SK-N-SH treated with all-trans-retinoic acid at 6 μM for 48 hours (cell line): ENCODE results near the gene SMAP1.

Experiments
- ATAC-seq: fragments of 200-7000 bp; cut with Tn5 transposase; 3 replicates; pipeline ENCODE4 v1.9.1; 2020; ENCODE audit warnings: mild to moderate bottlenecking, moderate library complexity
- BACH2 ChIP-seq: fragments of 250-450 bp; sonication (Bioruptor Pico); IDR thresholded peaks from 2 replicates; pipeline ENCODE4 v1.9.0; 2021; ENCODE audit warnings: mild to moderate bottlenecking, borderline replicate concordance
- ESRRG ChIP-seq: fragments of 250-450 bp; sonication (Bioruptor Pico); IDR thresholded peaks from 2 replicates; pipeline ENCODE4 v1.6.1; 2021; ENCODE audit warnings: mild to moderate bottlenecking
- GLIS3 ChIP-seq: fragments of 250-450 bp; sonication (Bioruptor Pico); IDR thresholded peaks from 2 replicates; pipeline ENCODE4 v1.5.0; 2020; ENCODE audit warnings: mild to moderate bottlenecking, moderate library complexity
- ISL1 ChIP-seq: fragments of 250-450 bp; sonication (Bioruptor Pico); IDR thresholded peaks from 2 replicates; pipeline ENCODE4 v2.1.2; 2022; ENCODE audit warnings: mild to moderate bottlenecking, moderate library complexity
- PPARA ChIP-seq: fragments of 250-450 bp; sonication (Bioruptor Pico); IDR thresholded peaks from 2 replicates; pipeline ENCODE4 v1.5.0; 2020; ENCODE audit warnings: mild to moderate bottlenecking, borderline replicate concordance
- RARB ChIP-seq: fragments of 250-450 bp; sonication (Bioruptor Pico); IDR thresholded peaks from 2 replicates; pipeline ENCODE4 v1.8.0; 2021; ENCODE audit warnings: mild to moderate bottlenecking, moderate library complexity
- SNAI2 ChIP-seq: fragments of 250-450 bp; sonication (Bioruptor Pico); IDR thresholded peaks from 2 replicates; pipeline ENCODE4 v1.5.0; 2020; ENCODE audit warnings: mild to moderate bottlenecking, moderate library complexity
- TCF4 ChIP-seq: fragments of 250-450 bp; sonication (Bioruptor Pico); IDR thresholded peaks from 2 replicates; pipeline ENCODE4 v1.8.0; 2021; ENCODE audit warnings: mild to moderate bottlenecking, moderate library complexity, borderline replicate concordance
- ZC3H10 ChIP-seq: fragments of 250-450 bp; sonication (Bioruptor Pico); IDR thresholded peaks from 2 replicates; pipeline ENCODE4 v1.5.1; 2021; ENCODE audit warnings: mild to moderate bottlenecking, moderate library complexity
- ZFP3 ChIP-seq: fragments of 250-450 bp; sonication (Bioruptor Pico); IDR thresholded peaks from 2 replicates; pipeline ENCODE4 v1.5.0; 2020; ENCODE audit warnings: mild to moderate bottlenecking, moderate library complexity
- ZFP30 ChIP-seq: fragments of 450-650 bp; formaldehyde crosslinking; IDR thresholded peaks from 2 replicates; pipeline ENCODE4 v1.5.0; 2022; ENCODE audit warnings: mild to moderate bottlenecking, moderate library complexity
- ZNF565 ChIP-seq: fragments of 450-650 bp; formaldehyde crosslinking; conservative IDR thresholded peaks from 2 replicates; pipeline ENCODE4 v1.5.0; 2020; ENCODE audit warnings: low read depth, mild to moderate bottlenecking, moderate library complexity
- ZNF70 ChIP-seq: fragments of 450-650 bp; formaldehyde crosslinking; IDR thresholded peaks from 2 replicates; pipeline ENCODE4 v1.5.0; 2020; ENCODE audit warnings: mild to moderate bottlenecking, moderate library complexity
- ZNF8 ChIP-seq: fragments of 450-650 bp; formaldehyde crosslinking; IDR thresholded peaks from 2 replicates; pipeline ENCODE4 v1.5.0; 2020; ENCODE audit warnings: mild to moderate bottlenecking, moderate library complexity
- TF ChIP-seq, protein P1 (sequence below): fragments of 250-450 bp; sonication (Bioruptor Pico); IDR thresholded peaks from 2 replicates; pipeline ENCODE4 v1.5.1; 2020; ENCODE audit warnings: low read depth, mild to moderate bottlenecking, moderate library complexity
- TF ChIP-seq, protein P2 (sequence below): fragments of 250-450 bp; sonication (Bioruptor Pico); IDR thresholded peaks from 2 replicates; pipeline ENCODE4 v1.5.1; 2021; ENCODE audit warnings: mild to moderate bottlenecking, moderate library complexity
- TF ChIP-seq, protein P3 (sequence below): fragments of 250-450 bp; sonication (Bioruptor Pico); IDR thresholded peaks from 2 replicates; pipeline ENCODE4 v1.8.0; 2020; ENCODE audit warnings: mild to moderate bottlenecking, moderate library complexity, borderline replicate concordance
- TF ChIP-seq, protein P4 (sequence below): fragments of 250-450 bp; sonication (Bioruptor Pico); IDR thresholded peaks from 2 replicates; pipeline ENCODE4 v1.5.0; 2020; ENCODE audit warnings: mild to moderate bottlenecking, moderate library complexity

The SMAP1 gene

DNA sequence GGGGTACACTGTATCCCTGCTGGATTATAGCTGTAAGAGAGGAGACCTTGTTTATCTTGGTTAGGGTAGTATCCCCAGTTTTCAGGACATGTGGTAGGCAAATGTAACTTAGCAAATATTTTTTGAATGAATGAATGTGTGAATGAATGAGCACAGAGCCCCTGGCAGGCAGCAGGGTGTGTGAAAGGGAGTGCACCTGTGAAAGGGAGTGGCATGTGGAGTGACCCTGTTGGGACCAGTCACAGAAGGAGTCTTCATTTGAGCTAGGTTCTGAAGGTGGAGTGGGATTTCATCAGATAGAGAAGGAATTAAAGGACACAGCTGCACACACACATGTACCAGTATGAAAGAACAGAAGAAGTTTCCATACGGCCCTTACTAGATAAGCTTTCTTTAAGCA, 4.9 kb downstream of the SMAP1 start:
- TF ChIP-seq ZNF70, result no peak
- TF ChIP-seq, protein P1, sequence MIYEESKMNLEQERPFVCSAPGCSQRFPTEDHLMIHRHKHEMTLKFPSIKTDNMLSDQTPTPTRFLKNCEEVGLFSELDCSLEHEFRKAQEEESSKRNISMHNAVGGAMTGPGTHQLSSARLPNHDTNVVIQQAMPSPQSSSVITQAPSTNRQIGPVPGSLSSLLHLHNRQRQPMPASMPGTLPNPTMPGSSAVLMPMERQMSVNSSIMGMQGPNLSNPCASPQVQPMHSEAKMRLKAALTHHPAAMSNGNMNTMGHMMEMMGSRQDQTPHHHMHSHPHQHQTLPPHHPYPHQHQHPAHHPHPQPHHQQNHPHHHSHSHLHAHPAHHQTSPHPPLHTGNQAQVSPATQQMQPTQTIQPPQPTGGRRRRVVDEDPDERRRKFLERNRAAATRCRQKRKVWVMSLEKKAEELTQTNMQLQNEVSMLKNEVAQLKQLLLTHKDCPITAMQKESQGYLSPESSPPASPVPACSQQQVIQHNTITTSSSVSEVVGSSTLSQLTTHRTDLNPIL (CRISPR knock-in tag), result no peak
- TF ChIP-seq RARB (CRISPR knock-in tag), result no peak
- no peak for TF ChIP-seq ZC3H10 (CRISPR knock-in tag)
- TF ChIP-seq SNAI2, result no peak
- no peak for TF ChIP-seq ISL1 (CRISPR knock-in tag)
- TF ChIP-seq ZFP30 (CRISPR knock-in tag), result no peak
- no peak for ATAC-seq

DNA sequence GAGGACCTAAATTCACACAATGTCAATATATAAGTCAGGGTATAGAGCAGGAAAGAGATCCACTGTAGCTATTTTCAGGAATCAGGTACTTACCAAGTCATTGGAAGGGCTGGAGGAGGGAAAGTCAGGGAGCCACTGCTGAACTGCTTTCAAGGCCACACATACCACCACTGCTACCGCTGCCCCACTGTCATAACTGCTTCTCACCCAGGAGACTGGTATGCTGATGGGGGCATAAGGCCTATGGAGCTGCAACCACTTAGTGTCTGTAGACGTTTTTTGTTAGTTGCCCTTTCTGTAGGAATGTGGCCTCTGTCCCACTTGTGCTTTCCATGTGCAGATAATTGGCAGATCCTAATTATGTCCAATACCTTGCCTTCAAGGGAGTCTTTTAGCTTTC, 5.4 kb downstream of the SMAP1 start:
- ATAC-seq, result no peak
- TF ChIP-seq BACH2 (CRISPR knock-in tag) (no peak), TCF4 (CRISPR knock-in tag) (no peak), ISL1 (CRISPR knock-in tag) (no peak), ZNF8 (CRISPR knock-in tag) (no peak), ZC3H10 (CRISPR knock-in tag) (no peak), PPARA (CRISPR knock-in tag) (no peak)
- TF ChIP-seq, protein P2, sequence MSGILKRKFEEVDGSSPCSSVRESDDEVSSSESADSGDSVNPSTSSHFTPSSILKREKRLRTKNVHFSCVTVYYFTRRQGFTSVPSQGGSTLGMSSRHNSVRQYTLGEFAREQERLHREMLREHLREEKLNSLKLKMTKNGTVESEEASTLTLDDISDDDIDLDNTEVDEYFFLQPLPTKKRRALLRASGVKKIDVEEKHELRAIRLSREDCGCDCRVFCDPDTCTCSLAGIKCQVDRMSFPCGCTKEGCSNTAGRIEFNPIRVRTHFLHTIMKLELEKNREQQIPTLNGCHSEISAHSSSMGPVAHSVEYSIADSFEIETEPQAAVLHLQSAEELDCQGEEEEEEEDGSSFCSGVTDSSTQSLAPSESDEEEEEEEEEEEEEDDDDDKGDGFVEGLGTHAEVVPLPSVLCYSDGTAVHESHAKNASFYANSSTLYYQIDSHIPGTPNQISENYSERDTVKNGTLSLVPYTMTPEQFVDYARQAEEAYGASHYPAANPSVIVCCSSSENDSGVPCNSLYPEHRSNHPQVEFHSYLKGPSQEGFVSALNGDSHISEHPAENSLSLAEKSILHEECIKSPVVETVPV, result no peak

DNA sequence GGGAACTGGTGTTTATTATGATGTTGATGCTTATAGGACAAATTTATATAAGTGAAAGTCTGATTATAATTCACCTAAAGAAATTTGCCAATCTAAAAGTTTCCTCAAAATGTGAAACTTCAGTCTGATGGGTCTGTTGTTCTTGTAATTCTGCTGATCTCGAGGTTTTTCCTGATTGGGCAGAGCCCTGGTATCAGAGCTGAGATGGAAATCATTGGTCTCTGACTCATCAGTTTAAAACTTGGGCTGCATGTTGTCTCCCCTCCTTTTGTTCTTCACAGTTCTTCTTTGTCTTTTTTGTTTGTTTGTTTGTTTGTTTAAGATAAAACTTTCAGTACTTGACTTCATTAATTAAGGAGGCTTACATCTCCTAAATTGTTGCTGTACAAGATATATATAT, 5.9 kb downstream of the SMAP1 start:
- ATAC-seq, result peak; percentile 70; the same call in 2 of the 3 replicates
- no peak for TF ChIP-seq SNAI2
- no peak for TF ChIP-seq TCF4 (CRISPR knock-in tag)
- TF ChIP-seq ZFP3 (CRISPR knock-in tag), result no peak
- TF ChIP-seq ZFP30 (CRISPR knock-in tag), result no peak
- TF ChIP-seq ISL1 (CRISPR knock-in tag), result no peak
- TF ChIP-seq, protein P1 (CRISPR knock-in tag), result no peak
- no peak for TF ChIP-seq BACH2 (CRISPR knock-in tag)
- no peak for TF ChIP-seq GLIS3 (CRISPR knock-in tag)
- no peak for TF ChIP-seq ZNF8 (CRISPR knock-in tag)
- TF ChIP-seq, protein P3, sequence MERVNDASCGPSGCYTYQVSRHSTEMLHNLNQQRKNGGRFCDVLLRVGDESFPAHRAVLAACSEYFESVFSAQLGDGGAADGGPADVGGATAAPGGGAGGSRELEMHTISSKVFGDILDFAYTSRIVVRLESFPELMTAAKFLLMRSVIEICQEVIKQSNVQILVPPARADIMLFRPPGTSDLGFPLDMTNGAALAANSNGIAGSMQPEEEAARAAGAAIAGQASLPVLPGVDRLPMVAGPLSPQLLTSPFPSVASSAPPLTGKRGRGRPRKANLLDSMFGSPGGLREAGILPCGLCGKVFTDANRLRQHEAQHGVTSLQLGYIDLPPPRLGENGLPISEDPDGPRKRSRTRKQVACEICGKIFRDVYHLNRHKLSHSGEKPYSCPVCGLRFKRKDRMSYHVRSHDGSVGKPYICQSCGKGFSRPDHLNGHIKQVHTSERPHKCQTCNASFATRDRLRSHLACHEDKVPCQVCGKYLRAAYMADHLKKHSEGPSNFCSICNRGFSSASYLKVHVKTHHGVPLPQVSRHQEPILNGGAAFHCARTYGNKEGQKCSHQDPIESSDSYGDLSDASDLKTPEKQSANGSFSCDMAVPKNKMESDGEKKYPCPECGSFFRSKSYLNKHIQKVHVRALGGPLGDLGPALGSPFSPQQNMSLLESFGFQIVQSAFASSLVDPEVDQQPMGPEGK (CRISPR knock-in tag), result no peak
- no peak for TF ChIP-seq ZNF565 (CRISPR knock-in tag)
- TF ChIP-seq, protein P4, sequence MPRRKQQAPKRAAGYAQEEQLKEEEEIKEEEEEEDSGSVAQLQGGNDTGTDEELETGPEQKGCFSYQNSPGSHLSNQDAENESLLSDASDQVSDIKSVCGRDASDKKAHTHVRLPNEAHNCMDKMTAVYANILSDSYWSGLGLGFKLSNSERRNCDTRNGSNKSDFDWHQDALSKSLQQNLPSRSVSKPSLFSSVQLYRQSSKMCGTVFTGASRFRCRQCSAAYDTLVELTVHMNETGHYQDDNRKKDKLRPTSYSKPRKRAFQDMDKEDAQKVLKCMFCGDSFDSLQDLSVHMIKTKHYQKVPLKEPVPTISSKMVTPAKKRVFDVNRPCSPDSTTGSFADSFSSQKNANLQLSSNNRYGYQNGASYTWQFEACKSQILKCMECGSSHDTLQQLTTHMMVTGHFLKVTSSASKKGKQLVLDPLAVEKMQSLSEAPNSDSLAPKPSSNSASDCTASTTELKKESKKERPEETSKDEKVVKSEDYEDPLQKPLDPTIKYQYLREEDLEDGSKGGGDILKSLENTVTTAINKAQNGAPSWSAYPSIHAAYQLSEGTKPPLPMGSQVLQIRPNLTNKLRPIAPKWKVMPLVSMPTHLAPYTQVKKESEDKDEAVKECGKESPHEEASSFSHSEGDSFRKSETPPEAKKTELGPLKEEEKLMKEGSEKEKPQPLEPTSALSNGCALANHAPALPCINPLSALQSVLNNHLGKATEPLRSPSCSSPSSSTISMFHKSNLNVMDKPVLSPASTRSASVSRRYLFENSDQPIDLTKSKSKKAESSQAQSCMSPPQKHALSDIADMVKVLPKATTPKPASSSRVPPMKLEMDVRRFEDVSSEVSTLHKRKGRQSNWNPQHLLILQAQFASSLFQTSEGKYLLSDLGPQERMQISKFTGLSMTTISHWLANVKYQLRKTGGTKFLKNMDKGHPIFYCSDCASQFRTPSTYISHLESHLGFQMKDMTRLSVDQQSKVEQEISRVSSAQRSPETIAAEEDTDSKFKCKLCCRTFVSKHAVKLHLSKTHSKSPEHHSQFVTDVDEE, result no peak
- TF ChIP-seq ESRRG (CRISPR knock-in tag), result no peak

DNA sequence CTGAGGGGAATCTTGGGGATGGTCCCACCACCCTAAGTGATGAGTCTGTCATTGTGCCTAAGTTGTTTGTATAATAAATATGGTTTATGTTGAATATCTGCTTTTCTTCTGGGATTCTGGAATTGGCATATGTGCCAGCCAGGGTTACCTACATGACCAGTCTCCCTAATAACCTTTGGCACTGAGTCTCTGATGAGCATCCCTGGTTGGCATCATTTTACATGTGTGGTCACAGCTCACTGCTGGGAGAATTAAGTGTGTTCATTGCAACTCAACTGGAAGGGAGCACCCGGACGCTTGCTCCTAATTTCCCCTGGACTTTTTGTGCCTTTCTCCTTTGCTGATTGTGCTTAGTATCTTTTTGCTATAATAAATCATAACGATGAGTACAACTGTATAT, 8.1 kb downstream of the SMAP1 start:
- no peak for ATAC-seq
- TF ChIP-seq GLIS3 (CRISPR knock-in tag) (no peak), ZFP30 (CRISPR knock-in tag) (no peak), ISL1 (CRISPR knock-in tag) (no peak), PPARA (CRISPR knock-in tag) (no peak)
- TF ChIP-seq, protein P4, result no peak
